ENCODE data around the gene SNRNP70.
"Not testable (repeated sequence)": the region's sequence is repeated elsewhere in the genome, so short reads cannot be mapped to it uniquely, and the experiment has no call there.

SNRNP70 gene

GRCh38 chr19:49121841-49122240 is 36.6 kb downstream of the SNRNP70 start:
- DNase-seq: not testable (repeated sequence)

DNA sequence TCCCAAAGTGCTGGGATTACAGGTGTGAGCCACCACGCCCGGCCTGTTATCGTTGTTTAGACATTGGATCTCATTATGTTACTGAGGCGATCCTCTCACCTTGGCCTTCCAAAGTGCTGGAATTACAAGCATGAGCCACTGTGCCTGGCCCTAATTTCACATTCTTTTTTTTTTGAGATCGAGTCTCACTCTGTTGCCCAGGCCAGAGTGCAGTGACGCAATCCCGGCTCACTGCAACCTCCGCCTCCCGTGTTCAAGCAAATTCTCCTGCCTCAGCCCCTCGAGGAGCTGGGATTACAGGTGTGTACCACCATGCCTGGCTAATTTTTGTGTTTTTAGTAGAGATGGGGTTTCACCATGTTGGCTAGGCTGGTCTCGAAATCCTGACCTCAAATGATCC is 38.0 kb downstream of the SNRNP70 start:
- DNase-seq: not testable (repeated sequence)

GRCh38 chr19:49125025-49125731 is 39.9 kb downstream of the SNRNP70 start:
- DNase-seq: no peak

DNA sequence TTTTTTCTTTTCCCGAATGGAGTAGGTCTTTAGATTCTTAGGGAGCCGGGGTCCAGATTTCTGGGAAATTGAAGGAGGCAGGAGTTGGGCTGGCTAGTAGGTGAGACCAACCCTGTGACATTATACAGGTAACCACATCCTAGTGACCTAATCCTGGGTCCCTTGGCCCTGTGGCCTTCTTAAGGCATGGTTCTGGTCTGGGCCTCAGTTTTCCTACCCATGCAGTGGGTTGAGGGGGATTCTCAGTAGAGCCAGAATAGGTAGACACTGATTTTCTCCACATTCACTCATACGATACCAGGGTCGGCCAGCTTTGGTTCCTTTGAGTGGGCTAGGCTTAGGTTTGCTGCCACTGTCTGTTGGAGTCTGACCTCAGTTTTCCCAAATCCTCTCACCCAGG is 41.3 kb downstream of the SNRNP70 start:
- no peak for DNase-seq

DNA sequence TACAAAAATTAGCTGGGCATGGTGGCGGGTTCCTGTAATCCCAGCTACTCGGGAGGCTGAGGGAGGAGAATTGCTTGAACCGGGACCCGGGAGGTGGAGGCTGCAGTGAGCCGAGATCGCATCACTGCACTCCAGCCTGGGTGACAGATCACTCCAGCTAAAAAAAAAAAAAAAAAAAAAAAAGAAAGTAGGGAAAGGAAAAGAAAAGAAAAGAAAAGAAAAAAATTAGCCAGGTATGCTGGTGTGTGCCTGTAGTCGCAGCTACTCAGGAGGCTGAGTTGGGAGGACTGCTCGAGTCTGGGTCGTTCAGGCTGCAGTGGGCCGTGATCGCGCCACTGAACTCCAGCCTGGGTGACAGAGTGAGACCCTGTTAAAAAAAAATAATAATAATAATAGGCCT is 42.0 kb downstream of the SNRNP70 start:
- not testable (repeated sequence) for DNase-seq

GRCh38 chr19:49127674-49128544 is 42.7 kb downstream of the SNRNP70 start:
- peak; percentile 98 for DNase-seq

DNA sequence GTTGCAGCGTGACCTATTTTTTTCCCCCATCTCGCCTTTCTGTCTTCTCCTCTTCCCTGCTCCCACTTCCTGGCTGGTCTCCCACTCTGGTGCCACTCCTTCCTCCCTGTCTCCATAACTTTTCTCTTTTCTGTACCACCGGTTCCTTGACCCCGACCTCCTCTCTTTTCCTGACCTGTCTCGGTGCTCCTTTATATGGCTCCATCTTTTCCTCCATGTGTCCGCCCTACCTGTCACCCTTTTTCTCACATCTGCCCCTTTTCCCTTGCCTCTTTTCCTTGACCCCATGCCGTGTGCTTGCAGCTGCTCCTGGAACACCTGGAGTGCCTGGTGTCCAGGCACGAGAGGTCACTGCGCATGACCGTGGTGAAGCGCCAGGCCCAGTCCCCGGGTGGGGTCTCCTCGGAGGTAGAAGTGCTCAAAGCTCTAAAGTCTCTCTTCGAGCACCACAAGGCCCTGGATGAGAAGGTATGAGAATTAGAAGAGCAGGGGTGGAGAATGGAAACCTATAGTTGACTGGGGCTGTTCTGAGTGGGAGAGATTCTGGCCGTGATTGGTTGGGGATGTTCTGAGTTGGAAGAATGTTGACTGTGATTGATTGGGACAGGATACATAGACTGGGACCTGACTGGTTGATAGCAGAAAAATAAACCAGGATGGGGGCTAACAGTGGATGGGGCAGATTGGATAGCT is 43.4 kb downstream of the SNRNP70 start:
- no peak for DNase-seq

DNA sequence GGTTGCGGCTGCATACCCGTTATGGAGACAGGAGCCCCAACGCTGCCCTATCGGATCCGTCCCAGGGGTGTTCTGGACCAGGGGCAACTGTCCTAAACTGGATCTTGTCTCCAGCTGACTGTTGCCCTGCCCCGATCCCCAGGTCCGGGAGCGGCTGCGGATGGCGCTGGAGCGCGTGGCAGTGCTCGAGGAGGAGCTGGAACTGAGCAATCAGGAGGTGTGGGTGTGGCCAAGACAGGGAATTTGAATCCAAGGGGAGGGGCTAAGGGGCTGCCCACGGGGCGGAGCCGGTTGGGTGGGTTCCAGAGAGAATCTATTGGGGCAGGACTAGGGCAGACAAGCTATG is 44.0 kb downstream of the SNRNP70 start:
- no peak for DNase-seq

- no peak for DNase-seq
These were observed 45.1 kb downstream of the SNRNP70 start for GRCh38 chr19:49130325-49130724.

DNA sequence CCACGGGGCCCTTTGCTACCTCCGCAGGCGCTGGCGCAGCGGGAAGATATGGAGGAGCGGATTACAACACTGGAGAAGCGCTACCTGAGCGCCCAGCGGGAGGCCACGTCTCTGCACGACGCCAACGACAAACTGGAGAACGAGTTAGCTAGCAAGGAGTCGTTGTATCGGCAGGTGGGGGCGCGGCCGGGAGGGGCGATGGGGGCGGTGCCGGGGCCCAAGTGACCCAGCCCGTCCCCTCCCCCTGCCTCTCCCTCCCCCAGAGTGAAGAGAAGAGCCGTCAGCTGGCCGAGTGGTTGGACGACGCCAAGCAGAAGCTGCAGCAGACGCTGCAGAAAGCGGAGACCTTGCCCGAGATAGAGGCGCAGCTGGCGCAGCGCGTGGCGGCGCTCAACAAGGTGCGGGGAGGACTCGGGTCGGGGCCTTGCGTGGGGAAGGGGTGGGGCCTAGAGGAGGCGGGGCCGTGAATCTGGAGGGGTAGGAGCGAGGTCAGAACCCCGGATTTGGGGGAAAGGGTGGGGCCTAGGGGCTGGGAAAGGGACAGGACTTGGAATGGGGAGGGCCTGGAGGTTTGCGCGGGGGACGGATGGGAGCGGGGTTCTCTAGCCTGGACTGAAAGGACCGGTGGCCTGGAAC is 47.8 kb downstream of the SNRNP70 start:
- no peak for DNase-seq

DNA sequence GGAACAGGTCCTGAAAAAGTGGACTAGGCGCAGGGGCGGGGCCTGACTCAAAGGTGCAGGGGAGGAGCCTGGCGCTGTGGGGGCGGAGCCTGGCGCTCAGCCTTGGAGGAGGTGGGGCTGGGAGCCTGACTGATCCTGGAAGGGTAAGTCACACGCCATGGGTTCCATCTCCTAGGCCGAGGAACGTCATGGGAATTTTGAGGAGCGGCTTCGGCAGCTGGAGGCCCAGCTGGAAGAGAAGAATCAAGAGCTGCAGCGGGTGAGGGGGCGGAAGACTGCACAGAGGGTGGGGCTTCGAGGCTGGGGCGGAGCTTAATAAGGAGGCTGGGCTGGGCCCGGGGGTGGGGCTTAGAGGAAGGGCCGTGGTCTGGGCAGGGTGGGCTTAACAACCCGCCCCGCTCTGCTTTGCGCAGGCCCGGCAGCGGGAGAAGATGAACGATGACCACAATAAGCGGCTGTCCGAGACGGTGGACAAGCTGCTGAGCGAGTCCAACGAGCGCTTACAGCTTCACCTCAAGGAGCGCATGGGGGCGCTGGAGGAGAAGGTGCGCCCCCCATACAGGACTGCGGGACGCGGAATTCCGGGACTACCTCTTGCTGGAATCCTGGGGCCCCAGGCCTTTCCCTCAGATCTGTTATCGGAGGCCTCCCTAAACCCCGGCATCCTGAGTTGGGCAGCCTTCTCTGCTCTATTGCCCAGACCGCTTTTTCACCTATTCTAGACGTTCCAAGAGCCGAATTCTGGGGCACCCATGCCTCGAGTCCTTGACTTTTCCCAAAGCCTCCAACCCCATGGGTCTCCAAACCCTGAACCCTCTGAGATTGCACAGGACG is 48.6 kb downstream of the SNRNP70 start:
- no peak for DNase-seq

DNA sequence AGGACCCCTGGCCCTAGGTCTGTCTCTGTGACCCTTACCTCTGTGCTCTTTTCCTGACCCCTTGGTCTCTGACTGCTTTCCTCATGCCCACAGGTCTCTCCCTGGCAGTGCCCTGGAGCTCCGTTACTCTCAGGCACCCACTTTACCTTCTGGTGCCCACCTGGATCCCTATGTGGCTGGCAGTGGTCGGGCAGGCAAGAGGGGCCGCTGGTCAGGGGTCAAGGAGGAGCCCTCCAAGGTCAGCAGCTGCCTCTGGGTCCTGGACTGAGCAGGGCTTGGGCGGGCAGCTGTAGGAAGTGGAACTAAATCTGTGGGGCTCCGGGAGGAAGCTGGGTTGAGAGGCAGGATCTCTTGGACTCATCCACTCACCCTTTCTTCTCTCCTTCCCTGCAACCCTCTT is 50.4 kb downstream of the SNRNP70 start:
- no peak for DNase-seq

DNA sequence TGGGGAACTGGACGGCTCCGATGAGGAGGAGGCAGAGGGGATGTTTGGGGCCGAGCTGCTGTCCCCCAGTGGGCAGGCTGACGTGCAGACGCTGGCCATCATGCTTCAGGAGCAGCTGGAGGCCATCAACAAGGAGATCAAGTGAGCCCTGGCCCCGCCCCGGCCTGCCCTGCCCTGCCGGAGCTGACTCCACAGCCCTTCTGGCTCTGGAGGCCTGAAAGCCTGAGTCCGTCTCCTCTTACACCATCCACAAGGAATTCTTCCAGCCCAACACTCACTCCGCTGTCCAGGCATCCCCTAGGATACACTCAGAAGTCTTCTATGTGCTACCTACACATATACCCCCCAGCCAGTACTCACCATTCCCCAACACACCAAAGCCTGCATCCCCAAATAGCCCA is 51.5 kb downstream of the SNRNP70 start:
- DNase-seq: no peak

DNA sequence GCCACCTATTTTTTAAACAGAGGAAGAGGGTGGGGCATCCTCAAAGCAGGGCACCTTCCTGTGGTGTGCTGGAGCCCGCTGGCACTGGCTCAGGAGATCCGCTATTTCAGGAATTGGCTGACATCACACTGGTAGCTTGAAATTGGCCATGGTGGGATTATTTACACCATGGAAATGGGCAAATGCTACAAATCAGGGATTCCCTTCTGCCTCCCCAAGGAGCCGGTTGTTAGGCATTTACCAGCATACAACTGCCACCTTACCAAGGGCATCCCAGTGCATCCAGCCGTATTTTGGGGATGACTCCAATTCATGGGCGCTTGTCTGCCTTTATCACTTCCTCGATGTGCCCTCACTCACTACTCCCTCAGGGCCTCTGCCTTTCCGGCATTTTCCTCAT is 55.7 kb downstream of the SNRNP70 start:
- no peak for DNase-seq

DNA sequence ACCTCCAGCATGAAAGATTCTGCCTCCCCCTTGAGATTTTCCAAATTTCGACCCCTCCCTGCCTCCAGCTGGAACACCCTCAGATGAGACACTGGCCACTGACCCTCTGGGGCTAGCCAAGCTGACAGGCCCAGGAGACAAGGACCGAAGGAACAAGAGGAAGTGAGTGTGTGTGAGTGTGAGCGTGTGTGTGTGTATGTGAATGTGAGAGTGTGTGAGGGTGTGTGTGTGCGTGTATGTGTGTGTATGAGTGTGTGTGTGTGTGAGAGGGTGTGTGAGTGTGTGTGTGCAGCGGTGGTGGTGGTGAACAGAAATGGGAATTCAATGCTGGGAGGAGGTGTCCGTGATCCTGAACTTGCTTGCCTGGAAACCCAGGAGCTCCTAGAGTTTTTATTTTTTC is 56.1 kb downstream of the SNRNP70 start:
- no peak for DNase-seq

GRCh38 chr19:49142866-49143335 is 57.6 kb downstream of the SNRNP70 start:
- peak; percentile 90 for DNase-seq

- peak; percentile 64 for DNase-seq
These were observed 60.5 kb downstream of the SNRNP70 start for GRCh38 chr19:49145573-49146407.

DNA sequence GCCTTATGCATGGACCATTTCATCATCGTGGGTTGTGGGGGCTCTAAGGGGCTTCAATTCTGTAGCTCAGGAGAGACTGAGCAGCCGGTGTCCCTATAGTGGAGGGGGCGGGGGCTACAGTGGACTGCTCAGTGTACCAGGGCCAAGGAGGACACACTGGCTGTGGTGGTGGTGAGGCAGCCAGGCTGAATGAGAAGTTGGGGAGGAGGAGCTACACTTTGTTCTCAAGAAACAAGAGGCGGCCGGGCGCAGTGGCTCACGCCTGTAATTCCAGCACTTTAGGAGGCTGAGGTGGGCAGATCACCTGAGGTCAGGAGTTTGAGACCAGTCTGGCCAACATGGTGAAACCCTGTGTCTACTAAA is 61.1 kb downstream of the SNRNP70 start:
- DNase-seq: not testable (repeated sequence)

DNA sequence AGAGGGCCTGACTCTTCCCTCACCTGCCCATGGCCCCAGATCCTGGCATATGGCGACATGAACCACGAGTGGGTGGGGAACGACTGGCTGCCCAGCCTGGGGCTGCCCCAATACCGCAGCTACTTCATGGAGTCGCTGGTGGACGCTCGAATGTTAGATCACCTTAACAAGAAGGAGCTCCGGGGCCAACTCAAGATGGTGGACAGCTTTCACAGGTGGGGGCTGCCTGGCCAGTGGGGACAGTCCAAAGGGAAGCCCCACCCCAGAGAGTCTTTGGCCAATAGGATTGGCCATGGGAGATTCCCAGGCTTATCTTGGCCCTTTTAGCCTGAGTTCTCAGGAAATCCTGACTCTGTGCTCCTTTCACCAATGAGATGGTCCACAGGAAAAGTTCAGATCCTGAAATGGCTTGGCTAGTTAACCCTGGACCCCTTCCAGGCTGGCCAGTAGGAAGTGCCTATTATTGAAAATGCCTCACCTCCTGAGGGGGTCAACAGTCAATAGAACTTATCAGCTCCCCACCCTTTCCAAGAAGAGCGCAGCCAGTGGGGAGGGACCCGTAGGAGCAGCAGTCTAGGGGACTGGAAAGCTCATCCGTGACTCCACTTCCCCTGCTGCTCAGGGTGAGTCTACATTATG is 62.9 kb downstream of the SNRNP70 start:
- no peak for DNase-seq

DNA sequence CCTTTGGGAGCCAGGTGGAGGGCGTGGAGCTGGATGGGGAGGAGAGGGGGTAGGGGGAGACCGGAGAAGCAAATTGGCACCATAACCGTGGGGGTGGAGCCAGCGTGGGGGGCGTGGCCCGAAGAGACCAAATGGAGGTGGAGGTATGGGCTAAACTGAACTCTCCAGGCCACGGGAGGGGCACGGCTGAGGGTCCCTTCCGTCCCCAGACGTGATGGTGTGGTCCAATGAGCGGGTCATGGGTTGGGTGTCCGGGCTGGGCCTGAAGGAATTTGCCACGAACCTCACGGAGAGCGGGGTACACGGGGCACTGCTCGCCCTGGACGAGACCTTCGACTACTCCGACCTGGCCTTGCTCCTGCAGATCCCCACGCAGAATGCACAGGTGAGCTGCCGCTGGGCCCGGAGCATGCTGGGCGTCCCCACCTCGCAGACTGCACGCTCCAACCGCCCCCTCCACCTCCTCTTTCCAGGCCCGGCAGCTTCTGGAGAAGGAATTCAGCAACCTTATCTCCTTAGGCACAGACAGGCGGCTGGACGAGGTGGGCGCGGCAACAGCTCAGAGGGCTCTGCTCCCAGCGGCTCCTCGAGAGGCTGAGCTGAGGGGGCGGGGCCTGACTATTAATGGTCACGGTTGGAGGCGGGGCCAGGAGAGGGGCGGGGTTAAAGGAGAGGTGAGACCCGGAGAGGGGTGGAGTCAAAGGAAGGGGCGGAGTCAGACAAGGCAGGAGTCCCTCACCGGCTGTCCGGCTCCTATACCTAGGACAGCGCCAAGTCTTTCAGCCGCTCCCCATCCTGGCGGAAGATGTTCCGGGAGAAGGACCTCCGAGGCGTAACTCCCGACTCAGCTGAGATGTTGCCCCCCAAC is 63.8 kb downstream of the SNRNP70 start:
- DNase-seq: peak; percentile 84

Measured in NCI-H526 treated with DMSO at 0.1 percent for 48 hours (cell line).